Measurements from ENCODE around the gene GABARAPL1. TPM values are rescaled to one million over a fixed set of nuclear protein-coding genes. Genes with fewer than 3 reads are reported as not detected.

GABARAPL1 gene
- total RNA-seq, 2 experiments from 2014 or later = 2.3 to 2.9 TPM

DNA sequence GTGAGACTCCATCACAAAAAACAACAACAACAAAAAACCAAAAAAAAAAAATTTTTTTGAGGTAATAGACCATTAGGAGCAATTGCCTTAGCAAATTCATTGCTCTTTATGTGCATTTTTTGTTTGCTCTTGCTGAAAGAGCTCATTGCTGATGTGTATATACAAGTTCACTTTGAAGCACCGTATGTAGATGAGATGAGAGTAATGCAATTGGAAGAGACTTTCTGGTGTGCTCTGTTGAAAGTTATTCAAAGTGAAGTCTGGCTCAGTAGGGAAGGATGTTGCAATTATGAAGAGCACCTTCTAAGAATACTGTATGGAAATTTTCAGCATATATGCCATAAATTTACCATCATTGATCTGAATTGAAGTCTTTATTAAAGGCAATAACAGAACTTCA is 48.2 kb downstream of the GABARAPL1 start:
- peaks cover 6% of the 10 kb centered on the region for H3K27me3 Mint-ChIP-seq
- H3K4me3 Mint-ChIP-seq = no peak overlapping the region
- no peak for DNase-seq
- H3K36me3 Mint-ChIP-seq (ENCODE audit: low read depth) = no peaks in the 10 kb centered on the region
- intact Hi-C loops (cut with DNase I, micrococcal nuclease) = no loop called here
- CTCF ChIA-PET = no interaction called here
- H3K27ac Mint-ChIP-seq = no peak overlapping the region
- H3K4me1 Mint-ChIP-seq = no peaks in the 10 kb centered on the region
- POLR2A ChIA-PET = no interaction called here
- ATAC-seq = no peak
- peaks cover 3% of the 10 kb centered on the region for H3K9me3 Mint-ChIP-seq (ENCODE audit: low read depth)

DNA sequence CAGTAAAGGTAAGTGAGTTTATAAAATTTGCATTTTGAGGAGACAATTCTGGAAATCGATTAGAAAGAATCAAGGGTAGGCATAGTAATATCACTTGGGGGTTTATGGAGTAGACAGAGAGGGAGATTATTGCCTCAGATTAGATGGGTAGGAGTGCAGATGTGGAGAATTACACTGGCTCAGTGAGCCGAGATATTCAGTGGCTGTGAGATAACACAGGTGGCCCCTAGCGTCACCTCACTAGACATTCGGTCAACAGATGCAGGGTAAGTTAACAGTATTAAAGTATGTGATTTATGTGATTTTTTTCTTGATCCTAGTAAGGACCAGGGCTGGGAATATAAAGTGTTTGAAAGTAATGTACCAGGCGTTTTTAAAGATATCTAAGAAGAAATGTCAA is 55.4 kb downstream of the GABARAPL1 start:
- ATAC-seq = no peak
- Mint-ChIP-seq H3K9me3 (ENCODE audit: low read depth) (no peaks in the 10 kb centered on the region), H3K27me3 (peaks cover 3% of the 10 kb centered on the region), H3K27ac (no peak overlapping the region), H3K36me3 (ENCODE audit: low read depth) (no peaks in the 10 kb centered on the region), H3K4me3 (no peak overlapping the region), H3K4me1 (no peaks in the 10 kb centered on the region)
- POLR2A ChIA-PET = no interaction called here
- CTCF ChIA-PET = interaction anchor here (1.5 kb wide), 1 partner anchor 32 kb away, joined by 4 read pairs; no protein-coding TSS in a partner anchor
- intact Hi-C loops (cut with DNase I, micrococcal nuclease) = no loop called here
- DNase-seq = no peak

DNA sequence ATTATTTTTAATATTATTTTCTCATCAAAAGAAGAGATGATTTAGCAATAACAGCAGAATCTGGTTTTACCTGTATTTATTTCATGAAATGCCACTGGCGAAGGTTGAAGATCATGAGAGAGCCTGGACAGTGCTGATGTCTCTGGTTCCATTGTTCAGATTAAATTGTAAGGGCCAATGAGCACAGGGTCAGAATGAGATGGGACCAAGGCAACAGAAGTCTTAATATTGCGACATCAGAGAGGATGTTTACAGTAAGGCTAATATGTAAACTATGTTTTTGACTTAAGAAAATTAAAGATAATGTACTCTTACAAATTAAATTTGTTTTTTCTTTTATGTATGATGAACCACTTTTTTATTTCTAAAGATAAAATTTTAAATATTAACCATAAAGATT is 59.8 kb downstream of the GABARAPL1 start:
- ChIA-PET CTCF (no interaction called here), POLR2A (no interaction called here)
- Mint-ChIP-seq H3K4me1 (no peaks in the 10 kb centered on the region), H3K9me3 (ENCODE audit: low read depth) (no peaks in the 10 kb centered on the region), H3K27me3 (peaks cover 5% of the 10 kb centered on the region), H3K27ac (no peak overlapping the region), H3K36me3 (ENCODE audit: low read depth) (no peaks in the 10 kb centered on the region), H3K4me3 (no peak overlapping the region)
- ATAC-seq (no peak), DNase-seq (no peak)
- intact Hi-C loops (cut with DNase I, micrococcal nuclease) = no loop called here

Other genes starting within 250 kb of the GABARAPL1 start
- gene CLEC12A, start 241.5 kb upstream of the GABARAPL1 start, total RNA-seq = not detected
- not detected for gene CLEC1B, start 213.8 kb upstream of the GABARAPL1 start, total RNA-seq
- gene CLEC12B, start 202.2 kb upstream of the GABARAPL1 start, total RNA-seq = not detected
- not detected for gene CLEC9A, start 182.2 kb upstream of the GABARAPL1 start, total RNA-seq
- not detected for gene CLEC1A, start 113.9 kb upstream of the GABARAPL1 start, total RNA-seq
- not detected for gene CLEC7A, start 82.7 kb upstream of the GABARAPL1 start, total RNA-seq
- not detected for gene OLR1, start 40.7 kb upstream of the GABARAPL1 start, total RNA-seq
- not detected for gene TMEM52B, start 33.8 kb upstream of the GABARAPL1 start, total RNA-seq
- gene KLRD1, start 95.0 kb downstream of the GABARAPL1 start, total RNA-seq = under 1 TPM; 0.05 to 0.28 TPM
- not detected for gene KLRK1, start 177.2 kb downstream of the GABARAPL1 start, total RNA-seq
- not detected for gene KLRC4, start 196.9 kb downstream of the GABARAPL1 start, total RNA-seq
- not detected for gene KLRC3, start 207.7 kb downstream of the GABARAPL1 start, total RNA-seq
- not detected for gene KLRC2, start 223.1 kb downstream of the GABARAPL1 start, total RNA-seq
- gene KLRC1, start 240.5 kb downstream of the GABARAPL1 start, total RNA-seq = under 1 TPM in 1 of 2 experiments, not detected in 1; 0.21 TPM

All from activated CD4-positive, alpha-beta T cell treated with anti-CD3 and anti-CD28 coated beads for 36 hours (primary cell).